HEK293 (cell line): ENCODE data around the gene ELN.

Experiments used
- CTCF ChIP-seq: fragments of 450-650 bp; formaldehyde crosslinking; IDR thresholded peaks from 2 replicates; pipeline ENCODE4 v1.5.1; 2016; ENCODE audit warnings: missing biosample characterization, missing genetic modification characterization
- ZBTB48 ChIP-seq: fragments of 450-650 bp; formaldehyde crosslinking; IDR thresholded peaks from 2 replicates; pipeline ENCODE4 v1.5.1; 2016; ENCODE audit warnings: missing biosample characterization, missing genetic modification characterization
- ZNF175 ChIP-seq: fragments of 450-650 bp; formaldehyde crosslinking; IDR thresholded peaks from 2 replicates; pipeline ENCODE4 v1.5.1; 2016; ENCODE audit warnings: missing biosample characterization, missing genetic modification characterization
- ZNF677 ChIP-seq: fragments of 450-650 bp; IDR thresholded peaks from 2 replicates; pipeline ENCODE4 v1.5.0; 2018; ENCODE audit warnings: missing biosample characterization, mild to moderate bottlenecking, missing genetic modification characterization, moderate library complexity

GRCh38 chr7:74061840-74062539 is 34.0 kb downstream of the ELN start:
- no peak for TF ChIP-seq CTCF (tag by site-specific recombination)
- no peak for TF ChIP-seq ZNF175
- TF ChIP-seq ZBTB48 (tag by site-specific recombination) = peak; percentile 42; the same call in 1 of the 2 replicates
- no peak for TF ChIP-seq ZNF677 (tag by site-specific recombination)
